BJ (cell line): ENCODE data around the gene ACSL3. TPM values are rescaled to one million over a fixed set of nuclear protein-coding genes. Genes with fewer than 3 reads are reported as not detected.

Experiments used
- CTCF ChIA-PET: fragments of 350-600 bp; formaldehyde crosslinking; extraction: SDS; loops from one replicate; lab custom pipeline; 2021; ENCODE audit warnings: antibody characterized with exemption, inconsistent platforms; lab: Yijun Ruan, JAX
- POLR2A ChIA-PET: fragments of 300-600 bp; sonication (Branson Sonifier 250); formaldehyde crosslinking; extraction: SDS; loops from one replicate; lab custom pipeline; 2021; ENCODE audit warnings: antibody characterized with exemption; lab: Charles Lee
- DNase-seq: peaks from one replicate; pipeline ENCODE4 v3.0.0-alpha.2; 2011; ENCODE audit warnings: low read depth
- H3K27me3 ChIP-seq: 2 replicates; pipeline ENCODE4 v1.6.0; 2011; ENCODE audit warnings: low read length; ENCODE audit not compliant: control insufficient read depth, insufficient read depth
- H3K36me3 ChIP-seq: 2 replicates; pipeline ENCODE4 v1.5.1; 2011; ENCODE audit warnings: low read length; ENCODE audit not compliant: control insufficient read depth, insufficient read depth
- H3K4me3 ChIP-seq: 2 replicates; pipeline ENCODE4 v1.5.1; 2011; ENCODE audit warnings: low read depth, mild to moderate bottlenecking, control low read depth, low read length
- polyA plus RNA-seq: library from polyadenylated mRNA; depleted of rRNA; stranded (reverse); fragments of >200 nt; gene quantifications from 2 replicates; pipeline ENCODE4 v1.2.3, GENCODE V29; 2011
- TF ChIP-seq, protein P1 (sequence below): IDR thresholded peaks from 2 replicates; pipeline ENCODE4 v1.5.1; 2011; ENCODE audit warnings: low read depth, mild to moderate bottlenecking, control low read depth, inconsistent platforms, low read length, moderate library complexity; ENCODE audit not compliant: insufficient read depth

Gene ACSL3
- polyA plus RNA-seq, 1 experiment = 46.3 TPM

DNA sequence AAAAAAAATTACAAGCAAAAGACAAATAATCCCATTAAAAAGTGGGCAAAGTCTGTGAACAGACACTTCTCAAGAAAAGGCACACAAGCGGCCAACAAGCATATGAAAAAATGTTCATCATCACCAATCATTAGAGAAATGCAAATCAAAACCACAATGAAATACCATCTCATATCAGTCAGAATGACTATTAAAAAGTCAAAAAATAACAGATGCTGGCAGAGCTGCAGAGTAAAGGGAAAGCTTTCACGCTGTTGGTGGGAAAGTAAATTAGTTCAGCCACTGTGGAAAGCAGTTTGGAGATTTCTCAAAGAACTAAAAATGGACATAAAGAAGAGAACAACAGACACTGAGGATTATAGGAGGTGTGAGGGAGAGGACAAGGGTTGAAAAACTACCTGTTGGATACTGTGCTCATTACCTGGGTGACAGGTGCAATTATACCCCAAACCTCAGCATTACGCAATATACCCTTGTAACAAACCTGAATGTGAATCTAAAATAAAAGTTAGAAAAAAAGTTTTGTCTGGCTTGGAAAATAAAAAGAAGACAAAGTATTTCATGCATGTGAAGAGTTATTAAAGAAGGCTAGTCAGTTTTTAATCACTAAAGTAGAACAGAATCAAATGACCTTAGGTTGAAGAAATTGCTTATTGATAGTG, 8.7 kb upstream of the ACSL3 start:
- TF ChIP-seq, protein P1, sequence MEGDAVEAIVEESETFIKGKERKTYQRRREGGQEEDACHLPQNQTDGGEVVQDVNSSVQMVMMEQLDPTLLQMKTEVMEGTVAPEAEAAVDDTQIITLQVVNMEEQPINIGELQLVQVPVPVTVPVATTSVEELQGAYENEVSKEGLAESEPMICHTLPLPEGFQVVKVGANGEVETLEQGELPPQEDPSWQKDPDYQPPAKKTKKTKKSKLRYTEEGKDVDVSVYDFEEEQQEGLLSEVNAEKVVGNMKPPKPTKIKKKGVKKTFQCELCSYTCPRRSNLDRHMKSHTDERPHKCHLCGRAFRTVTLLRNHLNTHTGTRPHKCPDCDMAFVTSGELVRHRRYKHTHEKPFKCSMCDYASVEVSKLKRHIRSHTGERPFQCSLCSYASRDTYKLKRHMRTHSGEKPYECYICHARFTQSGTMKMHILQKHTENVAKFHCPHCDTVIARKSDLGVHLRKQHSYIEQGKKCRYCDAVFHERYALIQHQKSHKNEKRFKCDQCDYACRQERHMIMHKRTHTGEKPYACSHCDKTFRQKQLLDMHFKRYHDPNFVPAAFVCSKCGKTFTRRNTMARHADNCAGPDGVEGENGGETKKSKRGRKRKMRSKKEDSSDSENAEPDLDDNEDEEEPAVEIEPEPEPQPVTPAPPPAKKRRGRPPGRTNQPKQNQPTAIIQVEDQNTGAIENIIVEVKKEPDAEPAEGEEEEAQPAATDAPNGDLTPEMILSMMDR = no peak
- Histone ChIP-seq H3K27me3 (no peaks in the 10 kb centered on the region; the same call in 1 of the 2 replicates), H3K4me3 (no peak overlapping the region), H3K36me3 (no peaks in the 10 kb centered on the region)
- POLR2A ChIA-PET = no interaction called here
- CTCF ChIA-PET = no interaction called here
- DNase-seq = no peak

DNA sequence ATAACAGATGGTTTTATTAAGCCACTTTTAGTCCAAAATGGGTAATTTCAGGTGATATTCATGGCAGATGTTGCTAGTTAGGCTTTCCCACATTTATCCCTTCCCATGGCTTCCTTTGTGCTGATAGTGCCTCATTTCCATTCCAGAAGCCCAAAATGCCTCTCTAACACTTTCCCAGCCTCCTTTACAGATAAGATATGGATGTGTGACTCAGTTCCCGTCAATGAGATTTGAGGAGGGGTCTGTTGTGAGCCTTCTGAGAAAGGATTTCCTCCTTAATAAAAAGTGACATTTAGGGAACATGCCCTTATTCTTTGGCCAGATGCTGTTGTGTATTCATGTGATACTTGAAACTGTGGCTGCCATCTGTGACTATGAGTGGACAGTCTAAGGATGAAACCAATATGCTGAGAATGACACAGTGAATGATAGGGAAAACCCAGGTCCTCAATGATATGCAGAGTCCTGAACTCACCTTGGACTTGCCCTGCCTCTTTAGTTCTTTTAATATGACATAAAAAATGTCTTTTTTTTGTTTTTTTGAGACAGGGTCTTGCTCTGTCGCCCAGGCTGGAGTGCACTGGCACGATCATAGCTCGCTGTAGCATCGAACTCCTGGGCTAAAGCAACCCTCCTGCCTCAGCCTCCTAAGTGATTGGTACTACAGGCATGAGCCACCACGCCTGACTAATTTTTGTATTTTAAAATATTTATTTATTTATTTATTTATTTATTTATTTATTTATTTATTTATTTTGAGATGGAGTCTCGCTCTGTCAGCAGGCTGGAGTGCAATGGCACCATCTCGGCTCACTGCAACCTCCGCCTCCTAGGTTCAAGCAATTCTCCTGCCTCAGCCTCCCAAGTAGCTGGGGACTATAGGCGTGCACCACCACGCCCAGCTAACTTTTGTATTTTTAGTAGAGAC, 5.8 kb upstream of the ACSL3 start:
- DNase-seq = no peak
- H3K36me3 ChIP-seq = no peaks in the 10 kb centered on the region
- TF ChIP-seq, protein P1 = no peak
- POLR2A ChIA-PET = interaction anchor here (0.7 kb wide), 1 partner anchor 1815 kb away, joined by 4 read pairs; no protein-coding TSS in a partner anchor
- H3K4me3 ChIP-seq = no peak overlapping the region
- no peaks in the 10 kb centered on the region; the same call in 1 of the 2 replicates for H3K27me3 ChIP-seq
- CTCF ChIA-PET = interaction anchor here (1.2 kb wide), 1 partner anchor 12 kb away, joined by 3 read pairs; no protein-coding TSS in a partner anchor

DNA sequence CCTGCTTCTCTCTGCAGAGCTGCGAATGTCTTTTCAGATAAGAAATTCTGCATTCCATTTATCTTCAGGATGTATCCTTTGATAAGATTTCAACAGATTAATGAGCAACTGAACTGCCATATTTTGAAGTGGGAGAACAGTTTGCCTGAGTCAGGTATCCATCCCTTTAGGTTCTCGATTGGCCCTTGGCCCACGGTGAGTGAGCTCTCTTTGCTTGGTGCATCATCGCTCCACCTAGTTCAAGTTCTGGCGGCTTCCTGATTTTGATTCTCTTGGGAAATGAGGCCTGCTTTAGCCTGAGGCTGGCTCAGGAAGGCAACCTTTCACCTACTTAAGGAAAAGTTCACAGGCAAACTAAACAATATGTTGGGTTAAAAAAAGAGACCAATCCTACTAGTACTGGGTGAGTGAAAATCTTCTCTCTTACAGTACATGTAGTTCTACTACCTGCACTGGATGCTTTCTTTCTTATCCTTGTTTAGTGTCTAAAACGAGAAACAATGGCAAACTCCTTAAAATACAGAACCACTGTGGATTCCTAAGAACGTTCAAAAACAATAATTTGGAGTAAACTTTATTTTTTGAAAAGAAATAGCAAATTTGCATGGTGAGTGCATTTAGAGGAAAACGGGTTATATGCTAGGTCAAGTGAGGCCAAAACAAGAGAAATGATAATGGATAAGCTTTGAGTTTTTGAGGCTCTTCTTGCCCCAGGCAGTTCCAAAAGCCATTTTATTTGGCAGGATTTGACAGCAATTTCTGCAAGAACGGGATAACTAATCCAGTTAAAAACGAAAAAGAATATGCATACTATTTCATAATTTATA, 837 bp upstream of the ACSL3 start:
- TF ChIP-seq, protein P1 = no peak
- Histone ChIP-seq H3K36me3 (no peaks in the 10 kb centered on the region), H3K27me3 (no peaks in the 10 kb centered on the region), H3K4me3 (peak overlapping the region; percentile 93)
- ChIA-PET POLR2A (interaction anchor here (1.1 kb wide), 1 partner anchor 16 kb away, joined by 3 read pairs; no protein-coding TSS in a partner anchor), CTCF (interaction anchor here (0.8 to 6.7 kb wide), 2 partner anchors 122 to 152 kb away, joined by 3 to 46 read pairs; no protein-coding TSS in a partner anchor)
- no peak for DNase-seq

DNA sequence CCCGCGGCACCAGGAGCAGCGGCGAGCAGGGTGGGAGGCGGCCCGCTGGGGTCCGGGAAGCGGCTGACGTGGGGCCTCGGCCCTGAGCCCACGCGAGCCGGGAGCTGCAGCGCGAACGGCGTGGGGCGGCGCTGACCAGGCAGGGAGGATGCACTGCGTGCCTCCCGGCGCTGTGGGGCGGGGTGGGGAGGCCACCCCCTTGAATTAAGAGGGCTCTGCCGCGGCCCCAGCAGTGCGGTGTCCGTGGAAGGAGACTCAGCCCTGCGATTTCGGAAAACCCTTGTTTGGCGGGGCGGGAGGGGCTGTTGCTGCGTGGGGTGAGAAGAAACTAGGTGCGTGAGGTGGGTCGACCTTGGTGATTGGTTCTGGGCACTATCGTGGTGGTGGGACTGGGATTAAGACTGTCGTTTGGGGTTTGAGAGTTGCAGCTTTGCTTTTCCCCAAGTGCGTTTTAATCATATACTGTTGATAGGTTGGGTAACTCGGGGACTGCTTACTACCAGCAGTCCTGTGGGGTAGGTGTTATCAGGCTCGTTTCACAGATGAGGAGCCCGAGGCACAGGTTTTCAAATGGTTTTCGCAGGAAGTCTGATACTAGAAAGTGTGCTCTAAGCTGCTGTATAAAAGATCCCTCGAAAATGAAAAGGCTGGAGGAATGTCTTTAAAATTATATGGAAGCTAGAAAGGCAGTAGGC, 722 bp downstream of the ACSL3 start:
- Histone ChIP-seq H3K36me3 (no peaks in the 10 kb centered on the region), H3K27me3 (no peaks in the 10 kb centered on the region), H3K4me3 (peak overlapping the region; percentile 93)
- no peak for DNase-seq
- ChIA-PET CTCF (interaction anchor here (0.8 to 6.7 kb wide), 10 partner anchors 9 to 171 kb away, joined by 3 to 46 read pairs (median 4); no protein-coding TSS in a partner anchor), POLR2A (interaction anchor here (1.2 kb wide), 1 partner anchor 17 kb away, joined by 4 read pairs; no protein-coding TSS in a partner anchor)
- TF ChIP-seq, protein P1 = no peak
